Neural progenitor cell (in vitro differentiated cells): ENCODE results near the gene AHNAK2.
"Not testable (repeated sequence)": the region's sequence is repeated elsewhere in the genome, so short reads cannot be mapped to it uniquely, and the experiment has no call there.

Source experiments
- CTCF ChIP-seq: fragments of 200-600 bp; sonication (generic); IDR thresholded peaks from 2 replicates; pipeline ENCODE4 v1.5.1; 2017; ENCODE audit warnings: antibody characterized with exemption, mild to moderate bottlenecking
- EZH2 ChIP-seq: fragments of 200-600 bp; sonication (generic); IDR thresholded peaks from 2 replicates; pipeline ENCODE4 v1.6.1; 2017; ENCODE audit warnings: antibody characterized with exemption, mild to moderate bottlenecking, moderate library complexity

GRCh38 chr14:104905579-104905933 is 72.6 kb downstream of the AHNAK2 start:
- TF ChIP-seq CTCF, EZH2: not testable (repeated sequence)
